Ishikawa (cell line): ENCODE results near the gene MALRD1.

Source experiments
- EP300 ChIP-seq: IDR thresholded peaks from 2 replicates; pipeline ENCODE4 v1.6.1; 2012; ENCODE audit warnings: borderline replicate concordance
- FOXM1 ChIP-seq: IDR thresholded peaks from 2 replicates; pipeline ENCODE4 v1.6.1; 2012; ENCODE audit warnings: low read depth, borderline replicate concordance
- MAX ChIP-seq: IDR thresholded peaks from 2 replicates; pipeline ENCODE4 v1.6.1; 2012
- NFIC ChIP-seq: IDR thresholded peaks from 2 replicates; pipeline ENCODE4 v1.6.1; 2012
- REST ChIP-seq: IDR thresholded peaks from 2 replicates; pipeline ENCODE4 v1.6.1; 2012; ENCODE audit warnings: low read depth, mild to moderate bottlenecking
- USF1 ChIP-seq: IDR thresholded peaks from 2 replicates; pipeline ENCODE4 v1.6.1; 2012
- YY1 ChIP-seq: IDR thresholded peaks from 2 replicates; pipeline ENCODE4 v1.6.1; 2012; ENCODE audit warnings: low read depth

- TF ChIP-seq MAX = no peak
- TF ChIP-seq EP300 = no peak
- no peak for TF ChIP-seq YY1
- no peak for TF ChIP-seq NFIC
- TF ChIP-seq FOXM1 = no peak
- TF ChIP-seq USF1 = no peak
- no peak for TF ChIP-seq REST
Observed at GRCh38 chr10:19043431-19043830, 5.2 kb upstream of the MALRD1 start.
